CD4-positive, CD25-positive, alpha-beta regulatory T cell (primary cell): ENCODE results near the gene ARHGAP22. TPM values are rescaled to one million over a fixed set of nuclear protein-coding genes. Genes with fewer than 3 reads are reported as not detected.
A peak's percentile ranks its signal among the peaks of the same experiment; 100 is the strongest.

ENCODE experiments used
- ATAC-seq, 2 donors: fragments of 150-1000 bp; cut with Tn5 transposase; one replicate each; pipeline ENCODE4 v1.10.0; 2021; ENCODE audit warnings: low read depth in 2 of 2, moderate number of reproducible peaks in 2 of 2, moderate library complexity in 1 of 2
- DNase-seq, 3 donors: peaks; one replicate each; pipeline versions ENCODE4 v3.0.0 to v3.0.0-alpha.2; 2012 to 2022; ENCODE audit warnings: mixed read lengths in 1 of 3
- H3K27ac ChIP-seq: one replicate; pipeline ENCODE4 v1.7.0; 2013; ENCODE audit warnings: mild to moderate bottlenecking, low read length; ENCODE audit not compliant: insufficient read depth, poor library complexity, severe bottlenecking
- H3K27me3 ChIP-seq: one replicate; pipeline ENCODE4 v1.7.0; 2013; ENCODE audit warnings: low read length; ENCODE audit not compliant: control insufficient read depth, insufficient read depth
- H3K36me3 ChIP-seq: one replicate; pipeline ENCODE4 v1.7.0; 2013; ENCODE audit warnings: mild to moderate bottlenecking, low read length, moderate library complexity; ENCODE audit not compliant: control insufficient read depth, insufficient read depth
- H3K4me1 ChIP-seq: 2 replicates; pipeline ENCODE4 v1.7.0; 2013; ENCODE audit warnings: mild to moderate bottlenecking, low read length; ENCODE audit not compliant: insufficient read depth, control insufficient read depth, poor library complexity, severe bottlenecking
- H3K4me3 ChIP-seq: one replicate; pipeline ENCODE4 v1.7.0; 2013; ENCODE audit warnings: low read depth, mild to moderate bottlenecking, low read length, moderate library complexity
- H3K9me3 ChIP-seq, 2 experiments: 1 replicate in 1 of 2; 2 replicates in 1 of 2; pipeline ENCODE4 v1.7.0; 2013; ENCODE audit warnings: low read length in 2 of 2, mild to moderate bottlenecking in 1 of 2, moderate library complexity in 1 of 2; ENCODE audit not compliant: control insufficient read depth in 2 of 2
- H3K27ac Mint-ChIP-seq, 3 donors: one replicate each; pipeline ENCODE4 v1.8.0; 2020 to 2022; ENCODE audit warnings: mild to moderate bottlenecking in 3 of 3, mixed read lengths in 3 of 3, moderate library complexity in 2 of 3
- H3K27me3 Mint-ChIP-seq: one replicate; pipeline ENCODE4 v1.8.0; 2022; ENCODE audit warnings: mild to moderate bottlenecking, mixed read lengths
- H3K36me3 Mint-ChIP-seq: one replicate; pipeline ENCODE4 v1.8.0; 2020; ENCODE audit warnings: mixed read lengths
- H3K4me1 Mint-ChIP-seq, 4 donors: one replicate each; pipeline ENCODE4 v1.8.0; 2020 to 2022; ENCODE audit warnings: mixed read lengths in 4 of 4, mild to moderate bottlenecking in 1 of 4
- H3K4me3 Mint-ChIP-seq, 4 donors: one replicate each; pipeline ENCODE4 v1.8.0; 2020 to 2022; ENCODE audit warnings: mild to moderate bottlenecking in 4 of 4, mixed read lengths in 4 of 4, moderate library complexity in 3 of 4
- H3K9me3 Mint-ChIP-seq, 7 donors: one replicate each; pipeline ENCODE4 v1.8.0; 2020 to 2022; ENCODE audit warnings: mixed read lengths in 7 of 7, mild to moderate bottlenecking in 3 of 7, moderate library complexity in 2 of 7
- polyA plus RNA-seq, 4 donors: library from polyadenylated mRNA; unstranded; fragments of 300-500 nt; fragmentation: Illumina TruSeq; gene quantifications; one replicate each; pipeline ENCODE4 v1.2.3, GENCODE V29; 2021
- total RNA-seq: library from RNA; stranded (reverse); gene quantifications from one replicate; pipeline ENCODE4 v1.2.3, GENCODE V29; 2022

ARHGAP22 gene
- total and polyA plus RNA-seq, 5 donors from 2014 or later, result 0.42 TPM; not detected in 4

GRCh38 chr10:48516911-48517310 is 88.0 kb downstream of the ARHGAP22 start:
- H3K4me1 ChIP-seq, result no peaks in the 10 kb centered on the region
- no peak overlapping the region for H3K4me3 Mint-ChIP-seq
- H3K9me3 ChIP-seq, result peaks cover 7 to 15% of the 10 kb centered on the region in 2 experiments
- peaks cover 0 to 20% (median 4%) of the 10 kb centered on the region in 7 donors for H3K9me3 Mint-ChIP-seq
- DNase-seq (no peak), ATAC-seq (no peak)
- no peaks in the 10 kb centered on the region for H3K36me3 Mint-ChIP-seq
- no peak overlapping the region for H3K4me3 ChIP-seq
- no peak overlapping the region for H3K27ac ChIP-seq
- no peaks in the 10 kb centered on the region for H3K36me3 ChIP-seq
- no peak overlapping the region for H3K27ac Mint-ChIP-seq
- H3K4me1 Mint-ChIP-seq, result peaks cover 0 to 2% (median 0%) of the 10 kb centered on the region in 4 donors
- peaks cover 36% of the 10 kb centered on the region for H3K27me3 Mint-ChIP-seq
- peaks cover 3% of the 10 kb centered on the region for H3K27me3 ChIP-seq

GRCh38 chr10:48514916-48515315 is 90.0 kb downstream of the ARHGAP22 start:
- H3K9me3 Mint-ChIP-seq, result peaks cover 0 to 20% (median 4%) of the 10 kb centered on the region in 7 donors
- H3K27ac ChIP-seq, result no peak overlapping the region
- H3K27me3 ChIP-seq, result no peaks in the 10 kb centered on the region
- H3K4me1 Mint-ChIP-seq, result peaks cover 0 to 2% (median 0%) of the 10 kb centered on the region in 4 donors
- no peak for DNase-seq
- H3K27ac Mint-ChIP-seq, result no peak overlapping the region
- H3K4me1 ChIP-seq, result no peaks in the 10 kb centered on the region
- no peak for ATAC-seq
- H3K36me3 Mint-ChIP-seq, result no peaks in the 10 kb centered on the region
- no peak overlapping the region for H3K4me3 ChIP-seq
- peaks cover 20% of the 10 kb centered on the region for H3K27me3 Mint-ChIP-seq
- no peaks in the 10 kb centered on the region for H3K36me3 ChIP-seq
- no peak overlapping the region for H3K4me3 Mint-ChIP-seq
- peaks cover 7 to 15% of the 10 kb centered on the region in 2 experiments for H3K9me3 ChIP-seq

GRCh38 chr10:48514255-48514654 is 90.6 kb downstream of the ARHGAP22 start:
- H3K27ac ChIP-seq, result no peak overlapping the region
- Mint-ChIP-seq H3K4me1 (peaks cover 0 to 2% (median 0%) of the 10 kb centered on the region in 4 donors), H3K4me3 (no peak overlapping the region), H3K9me3 (peaks cover 0 to 20% (median 4%) of the 10 kb centered on the region in 7 donors), H3K27me3 (peaks cover 20% of the 10 kb centered on the region), H3K27ac (no peak overlapping the region), H3K36me3 (no peaks in the 10 kb centered on the region)
- H3K27me3 ChIP-seq, result no peaks in the 10 kb centered on the region
- no peaks in the 10 kb centered on the region for H3K4me1 ChIP-seq
- no peaks in the 10 kb centered on the region for H3K36me3 ChIP-seq
- peaks cover 7 to 15% of the 10 kb centered on the region in 2 experiments for H3K9me3 ChIP-seq
- H3K4me3 ChIP-seq, result no peak overlapping the region
- no peak for ATAC-seq
- DNase-seq, result no peak

- Mint-ChIP-seq H3K4me3 (no peak overlapping the region), H3K27ac (peak overlapping the region in 1 of 3 donors; percentile 45), H3K9me3 (peaks cover 0 to 20% (median 4%) of the 10 kb centered on the region in 7 donors), H3K4me1 (no peaks in the 10 kb centered on the region), H3K36me3 (no peaks in the 10 kb centered on the region), H3K27me3 (peaks cover 16% of the 10 kb centered on the region)
- DNase-seq (no peak), ATAC-seq (no peak)
- Histone ChIP-seq H3K36me3 (no peaks in the 10 kb centered on the region), H3K4me1 (no peaks in the 10 kb centered on the region), H3K27me3 (no peaks in the 10 kb centered on the region), H3K4me3 (no peak overlapping the region), H3K27ac (no peak overlapping the region), H3K9me3 (peaks cover 7 to 15% of the 10 kb centered on the region in 2 experiments)
Measured at GRCh38 chr10:48512861-48513260, 92.0 kb downstream of the ARHGAP22 start.

GRCh38 chr10:48511875-48512231 is 93.0 kb downstream of the ARHGAP22 start:
- H3K4me3 Mint-ChIP-seq, result no peak overlapping the region
- H3K4me1 Mint-ChIP-seq, result no peaks in the 10 kb centered on the region
- no peaks in the 10 kb centered on the region for H3K36me3 ChIP-seq
- peaks cover 7 to 15% of the 10 kb centered on the region in 2 experiments for H3K9me3 ChIP-seq
- no peaks in the 10 kb centered on the region for H3K4me1 ChIP-seq
- no peak overlapping the region for H3K27ac Mint-ChIP-seq
- no peaks in the 10 kb centered on the region for H3K36me3 Mint-ChIP-seq
- H3K4me3 ChIP-seq, result no peak overlapping the region
- H3K27me3 Mint-ChIP-seq, result peaks cover 10% of the 10 kb centered on the region
- H3K27ac ChIP-seq, result no peak overlapping the region
- ATAC-seq (peak in 1 of 2 donors; percentile 31), DNase-seq (no peak)
- H3K27me3 ChIP-seq, result no peaks in the 10 kb centered on the region
- H3K9me3 Mint-ChIP-seq, result peaks cover 0 to 20% (median 4%) of the 10 kb centered on the region in 7 donors

GRCh38 chr10:48511066-48511874 is 93.6 kb downstream of the ARHGAP22 start:
- no peaks in the 10 kb centered on the region for H3K4me1 ChIP-seq
- Mint-ChIP-seq H3K4me3 (no peak overlapping the region), H3K4me1 (no peaks in the 10 kb centered on the region), H3K36me3 (no peaks in the 10 kb centered on the region), H3K27ac (no peak overlapping the region), H3K27me3 (peaks cover 8% of the 10 kb centered on the region), H3K9me3 (peaks cover 0 to 20% (median 4%) of the 10 kb centered on the region in 7 donors)
- peaks cover 7 to 15% of the 10 kb centered on the region in 2 experiments for H3K9me3 ChIP-seq
- no peak for ATAC-seq
- H3K27me3 ChIP-seq, result no peaks in the 10 kb centered on the region
- no peak for DNase-seq
- no peak overlapping the region for H3K27ac ChIP-seq
- H3K4me3 ChIP-seq, result no peak overlapping the region
- no peaks in the 10 kb centered on the region for H3K36me3 ChIP-seq

- Mint-ChIP-seq H3K4me3 (no peak overlapping the region), H3K27ac (peak overlapping the region in 1 of 3 donors; percentile 81), H3K36me3 (no peaks in the 10 kb centered on the region), H3K27me3 (peaks cover 4% of the 10 kb centered on the region), H3K4me1 (no peaks in the 10 kb centered on the region), H3K9me3 (peaks cover 0 to 16% (median 4%) of the 10 kb centered on the region in 7 donors)
- Histone ChIP-seq H3K27me3 (no peaks in the 10 kb centered on the region), H3K4me1 (no peaks in the 10 kb centered on the region), H3K36me3 (no peaks in the 10 kb centered on the region), H3K4me3 (no peak overlapping the region), H3K27ac (no peak overlapping the region), H3K9me3 (peaks cover 6 to 15% of the 10 kb centered on the region in 2 experiments)
- ATAC-seq (no peak), DNase-seq (peak in 1 of 3 donors; percentile 27)
Measured at GRCh38 chr10:48509974-48510692, 94.7 kb downstream of the ARHGAP22 start.
